Thyroid gland (tissue), 4 donors: ENCODE results near the gene MECR. TPM values are rescaled to one million over a fixed set of nuclear protein-coding genes. Genes with fewer than 3 reads are reported as not detected.

Experiments
- DNase-seq, 2 donors: peaks; one replicate each; pipeline ENCODE4 v3.0.0-alpha.2; 2019
- H3K27ac ChIP-seq, 3 donors: fragments of 200-600 bp; sonication (generic); 1 replicate in 2 of 3; 2 replicates in 1 of 3; pipeline ENCODE4 v1.5.1; 2016 to 2019; ENCODE audit warnings: mild to moderate bottlenecking in 1 of 3, moderate library complexity in 1 of 3
- H3K27me3 ChIP-seq: fragments of 200-600 bp; sonication (generic); one replicate; pipeline ENCODE4 v1.5.1; 2019
- H3K36me3 ChIP-seq, 2 donors: fragments of 200-600 bp; sonication (generic); one replicate each; pipeline ENCODE4 v1.5.1; 2016 to 2019
- H3K4me1 ChIP-seq, 2 donors: fragments of 200-600 bp; sonication (generic); one replicate each; pipeline ENCODE4 v1.5.1; 2017 to 2019
- H3K4me3 ChIP-seq, 3 donors: fragments of 200-600 bp; sonication (generic); replicated peaks in 1 of 3; 1 replicate in 2 of 3; 2 replicates in 1 of 3; pipeline ENCODE4 v1.5.1; 2016; ENCODE audit warnings: mild to moderate bottlenecking in 1 of 3
- H3K9me3 ChIP-seq: fragments of 200-600 bp; sonication (generic); one replicate; pipeline ENCODE4 v1.5.1; 2017
- POLR2A ChIP-seq, 2 donors: fragments of 450-650 bp; IDR thresholded peaks; one replicate each; pipeline ENCODE4 v1.6.1; 2017; ENCODE audit warnings: antibody characterized with exemption in 2 of 2, mild to moderate bottlenecking in 2 of 2, moderate library complexity in 1 of 2
- WGBS, 2 donors: methylation state at CpG; one replicate each; pipeline ENCODE4 v1.1.5; 2017; 5-methylcytosine and 5-hydroxymethylcytosine counted together
- intact Hi-C: fragments of 100-400 bp; cut with DNase I; formaldehyde crosslinking; loops from one replicate; pipeline ENCODE4 v1.15.1; 2023
- total RNA-seq, 4 donors: library from RNA; depleted of rRNA; stranded (reverse); fragments of >200 nt; gene quantifications; one replicate each; pipeline ENCODE4 v1.2.3, GENCODE V29; 2016
- TF ChIP-seq, protein P1 (sequence below), 6 experiments: fragments of 200-600 bp in 3 of 6; fragments of 450-650 bp in 3 of 6; sonication (generic) in 3 of 6; IDR thresholded peaks; one replicate each; pipeline ENCODE4 v1.5.1; 2016 to 2019; ENCODE audit warnings: antibody characterized with exemption in 6 of 6, mild to moderate bottlenecking in 2 of 6, inconsistent platforms in 1 of 6, moderate library complexity in 1 of 6

The MECR gene
- total RNA-seq, 4 donors from 2014 or later, result 10.2 to 30.9 (median 18.0) TPM

DNA sequence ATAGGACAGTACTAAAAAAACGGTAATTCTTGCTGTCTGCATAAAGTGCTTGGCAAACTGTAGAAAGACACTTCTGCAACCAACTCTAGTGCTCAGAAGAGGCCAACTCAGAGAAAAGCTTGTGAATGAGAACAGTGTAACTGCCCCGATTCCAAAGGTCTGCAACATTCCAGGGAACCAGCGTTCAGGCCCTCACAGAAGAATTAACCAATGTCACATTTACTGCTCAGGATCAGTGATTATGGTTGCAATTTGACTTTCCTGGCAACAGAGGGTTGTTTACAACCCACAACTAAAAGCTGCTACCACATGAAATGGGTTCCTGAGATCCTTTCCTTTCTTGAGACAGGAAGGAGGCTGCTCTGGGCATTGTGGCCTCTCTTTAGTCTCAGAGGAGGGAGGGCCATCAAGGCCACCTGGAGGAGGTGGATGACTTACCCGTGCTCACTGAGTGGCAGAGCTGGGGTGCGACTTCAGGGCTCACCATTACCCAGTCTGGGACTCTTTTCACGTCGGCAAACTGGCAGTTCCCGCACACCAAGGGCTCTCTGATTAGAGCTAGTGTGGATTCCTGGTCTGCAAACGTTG, 64.3 kb downstream of the MECR start:
- intact Hi-C loops, result no loop called here
- H3K27ac ChIP-seq, result peak overlapping the region; percentile 61 to 71 (median 68)
- peak; percentile 60 to 67 for DNase-seq
- TF ChIP-seq, protein P1, sequence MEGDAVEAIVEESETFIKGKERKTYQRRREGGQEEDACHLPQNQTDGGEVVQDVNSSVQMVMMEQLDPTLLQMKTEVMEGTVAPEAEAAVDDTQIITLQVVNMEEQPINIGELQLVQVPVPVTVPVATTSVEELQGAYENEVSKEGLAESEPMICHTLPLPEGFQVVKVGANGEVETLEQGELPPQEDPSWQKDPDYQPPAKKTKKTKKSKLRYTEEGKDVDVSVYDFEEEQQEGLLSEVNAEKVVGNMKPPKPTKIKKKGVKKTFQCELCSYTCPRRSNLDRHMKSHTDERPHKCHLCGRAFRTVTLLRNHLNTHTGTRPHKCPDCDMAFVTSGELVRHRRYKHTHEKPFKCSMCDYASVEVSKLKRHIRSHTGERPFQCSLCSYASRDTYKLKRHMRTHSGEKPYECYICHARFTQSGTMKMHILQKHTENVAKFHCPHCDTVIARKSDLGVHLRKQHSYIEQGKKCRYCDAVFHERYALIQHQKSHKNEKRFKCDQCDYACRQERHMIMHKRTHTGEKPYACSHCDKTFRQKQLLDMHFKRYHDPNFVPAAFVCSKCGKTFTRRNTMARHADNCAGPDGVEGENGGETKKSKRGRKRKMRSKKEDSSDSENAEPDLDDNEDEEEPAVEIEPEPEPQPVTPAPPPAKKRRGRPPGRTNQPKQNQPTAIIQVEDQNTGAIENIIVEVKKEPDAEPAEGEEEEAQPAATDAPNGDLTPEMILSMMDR (IDR thresholded peaks at IDR 0.05), result peak in 1 of 6 experiments; percentile 3
- TF ChIP-seq POLR2A (IDR thresholded peaks at IDR 0.05), result peak in 1 of 2 donors; percentile 29
- peaks cover 40 to 54% of the 10 kb centered on the region in 2 donors for H3K4me1 ChIP-seq
- 41 to 48% methylated on average over 9 of the region's 9 CpGs for WGBS, 2 donors
- no peaks in the 10 kb centered on the region for H3K27me3 ChIP-seq
- no peaks in the 10 kb centered on the region for H3K9me3 ChIP-seq
- no peaks in the 10 kb centered on the region for H3K36me3 ChIP-seq
- H3K4me3 ChIP-seq, result no peak overlapping the region

DNA sequence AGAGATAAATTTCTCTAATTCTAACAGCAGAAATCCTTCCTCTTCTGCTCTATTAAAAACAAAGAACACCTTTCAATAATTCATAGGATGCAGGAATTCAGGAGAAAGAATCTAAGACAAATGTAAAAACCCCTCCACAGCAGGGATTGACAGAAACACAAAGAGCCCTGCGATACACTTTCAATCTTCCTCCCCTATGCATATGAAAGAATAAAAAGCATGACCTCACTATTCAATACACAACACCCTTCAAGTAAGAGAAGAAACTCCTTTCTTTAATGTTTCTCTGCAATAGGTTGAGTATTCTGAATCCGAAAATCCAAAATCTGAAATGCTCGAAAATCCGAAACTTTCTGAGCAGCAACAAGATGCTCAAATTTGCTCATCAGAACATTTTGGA, 66.1 kb downstream of the MECR start:
- H3K4me1 ChIP-seq, result peaks cover 22 to 36% of the 10 kb centered on the region in 2 donors

DNA sequence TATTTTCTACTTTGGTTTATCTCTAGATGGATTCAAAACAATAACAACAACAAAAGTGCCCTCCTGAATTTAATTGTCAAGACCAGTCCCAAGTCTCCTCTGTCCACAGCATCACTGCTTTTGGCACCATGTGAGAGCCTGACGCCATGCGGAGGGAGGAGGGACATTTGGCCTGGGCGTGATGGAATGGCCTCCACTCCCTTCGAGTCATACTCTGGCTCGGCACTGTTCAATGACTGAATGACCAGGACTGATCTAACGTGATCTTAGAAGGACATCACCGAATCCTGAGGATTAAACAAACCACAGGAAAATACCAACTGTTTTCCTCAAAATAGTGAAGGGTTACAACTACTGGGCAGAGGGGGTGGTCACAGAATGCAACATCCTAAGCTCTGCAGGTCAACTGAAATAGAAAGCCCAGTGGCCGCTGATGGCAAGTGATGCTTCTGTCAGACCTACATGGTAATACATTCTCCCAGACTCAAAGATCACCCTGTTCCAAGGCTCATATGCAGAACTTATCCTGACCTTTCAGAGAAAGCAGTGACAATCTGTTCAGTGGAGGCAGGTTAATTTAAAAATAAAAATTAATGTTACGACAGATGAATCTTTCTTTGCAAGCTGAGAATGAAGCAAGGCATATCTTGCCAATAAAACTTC, 68.1 kb downstream of the MECR start:
- Histone ChIP-seq H3K36me3 (peaks cover 11 to 21% of the 10 kb centered on the region in 2 donors), H3K9me3 (no peaks in the 10 kb centered on the region), H3K4me3 (no peak overlapping the region), H3K27ac (no peak overlapping the region), H3K4me1 (peaks cover 22 to 30% of the 10 kb centered on the region in 2 donors), H3K27me3 (no peaks in the 10 kb centered on the region)
- DNase-seq, result no peak
- intact Hi-C loops, result no loop called here
- TF ChIP-seq POLR2A (IDR thresholded peaks at IDR 0.05), result no peak
- TF ChIP-seq, protein P1 (IDR thresholded peaks at IDR 0.05), result no peak
- 80 to 83% methylated on average over 9 of the region's 9 CpGs for WGBS, 2 donors

More for the DNA sequence above, 66.1 kb downstream of the MECR start:
- H3K27ac ChIP-seq, result peak overlapping the region in 1 of 3 donors; percentile 6
- no peak for DNase-seq
- TF ChIP-seq, protein P1 (IDR thresholded peaks at IDR 0.05), result no peak
- TF ChIP-seq POLR2A (IDR thresholded peaks at IDR 0.05), result no peak
- H3K36me3 ChIP-seq, result peaks cover 0 to 5% of the 10 kb centered on the region in 2 donors
- H3K4me3 ChIP-seq, result no peak overlapping the region
- H3K27me3 ChIP-seq, result no peaks in the 10 kb centered on the region
- H3K9me3 ChIP-seq, result no peaks in the 10 kb centered on the region
- 82 to 93% methylated on average over 4 of the region's 4 CpGs for WGBS, 2 donors
- intact Hi-C loops, result no loop called here

DNA sequence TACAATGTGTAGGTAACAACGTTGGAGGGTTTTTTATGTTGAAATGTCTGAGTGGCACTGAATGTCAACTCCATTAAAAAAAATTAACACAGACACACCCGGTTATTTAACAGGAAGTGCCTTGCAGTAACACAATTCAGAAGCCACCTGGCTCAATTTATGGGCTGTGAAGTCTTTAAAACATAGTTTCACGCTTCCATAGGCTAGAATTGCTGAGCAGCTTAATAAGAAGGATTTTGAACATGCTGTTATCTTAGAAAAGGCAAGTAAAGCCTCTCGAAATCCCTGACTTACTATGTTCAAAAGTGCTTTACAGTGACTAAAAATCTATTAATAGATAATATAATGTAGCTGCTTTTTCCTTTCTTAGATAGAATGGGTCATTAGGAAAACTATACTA, 68.7 kb downstream of the MECR start:
- peaks cover 22 to 30% of the 10 kb centered on the region in 2 donors for H3K4me1 ChIP-seq
- intact Hi-C loops, result no loop called here
- H3K27ac ChIP-seq, result no peak overlapping the region
- 59 to 64% methylated on average over 4 of the region's 4 CpGs for WGBS, 2 donors
- H3K36me3 ChIP-seq, result peaks cover 11 to 22% of the 10 kb centered on the region in 2 donors
- DNase-seq, result no peak
- no peaks in the 10 kb centered on the region for H3K27me3 ChIP-seq
- H3K9me3 ChIP-seq, result no peaks in the 10 kb centered on the region
- TF ChIP-seq, protein P1 (IDR thresholded peaks at IDR 0.05), result no peak
- no peak for TF ChIP-seq POLR2A (IDR thresholded peaks at IDR 0.05)
- no peak overlapping the region for H3K4me3 ChIP-seq

DNA sequence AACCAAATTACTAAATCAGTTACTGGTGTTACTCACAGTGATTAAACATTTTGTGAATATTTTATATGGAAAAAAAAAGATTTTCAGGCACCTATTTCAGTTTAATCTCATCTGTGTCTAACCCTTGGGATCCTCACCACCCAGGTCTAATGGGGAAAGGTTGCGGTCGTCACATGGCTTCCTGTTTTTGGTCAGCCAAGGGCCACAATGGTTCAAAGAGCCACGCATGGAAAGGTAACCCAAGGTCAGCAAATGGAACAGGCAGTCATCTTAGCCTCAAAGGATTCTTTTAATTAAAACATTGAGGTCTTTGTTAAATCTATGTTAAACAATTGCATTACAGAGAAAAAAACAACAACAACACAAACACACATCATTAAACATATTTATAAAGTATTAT, 71.0 kb downstream of the MECR start:
- DNase-seq, result no peak
- WGBS, 2 donors, result 82 to 83% methylated on average over 3 of the region's 3 CpGs
- Histone ChIP-seq H3K27ac (no peak overlapping the region), H3K27me3 (no peaks in the 10 kb centered on the region), H3K9me3 (no peaks in the 10 kb centered on the region), H3K4me1 (peaks cover 23 to 24% of the 10 kb centered on the region in 2 donors), H3K4me3 (no peak overlapping the region), H3K36me3 (peaks cover 14 to 27% of the 10 kb centered on the region in 2 donors)
- intact Hi-C loops, result no loop called here
- TF ChIP-seq POLR2A (IDR thresholded peaks at IDR 0.05), result no peak
- TF ChIP-seq, protein P1 (IDR thresholded peaks at IDR 0.05), result no peak
